Upper lobe of right lung (tissue), 1 donor: ENCODE results near the gene SNX24. TPM values are rescaled to one million over a fixed set of nuclear protein-coding genes. Genes with fewer than 3 reads are reported as not detected.
"Not testable (repeated sequence)": the region's sequence is repeated elsewhere in the genome, so short reads cannot be mapped to it uniquely, and the experiment has no call there.

ENCODE experiments used
- ATAC-seq: fragments of 200-7000 bp; cut with Tn5 transposase; one replicate; pipeline ENCODE4 v1.9.1; 2020; ENCODE audit warnings: mild to moderate bottlenecking, moderate library complexity
- DNase-seq: peaks from one replicate; pipeline ENCODE4 v3.0.0-alpha.2; 2020
- H3K27ac ChIP-seq: fragments of 200-600 bp; one replicate; pipeline ENCODE4 v1.8.0; 2022
- H3K27me3 ChIP-seq: fragments of 200-600 bp; one replicate; pipeline ENCODE4 v1.8.0; 2022; ENCODE audit warnings: mild to moderate bottlenecking
- H3K36me3 ChIP-seq: fragments of 200-600 bp; one replicate; pipeline ENCODE4 v1.8.0; 2022
- H3K4me1 ChIP-seq: fragments of 200-600 bp; one replicate; pipeline ENCODE4 v1.8.0; 2022
- H3K4me3 ChIP-seq: fragments of 200-600 bp; one replicate; pipeline ENCODE4 v1.8.0; 2022; ENCODE audit warnings: mild to moderate bottlenecking
- H3K9me3 ChIP-seq: fragments of 200-600 bp; one replicate; pipeline ENCODE4 v1.8.0; 2022
- intact Hi-C: fragments of 100-400 bp; cut with DNase I; formaldehyde crosslinking; loops from one replicate; pipeline ENCODE4 v1.11.0; 2022
- total RNA-seq: library from RNA; stranded (reverse); fragmentation: NEBNext Ultra II Directional; extraction: Animal tissue kit (Norgen Biotek cat#: 25700); gene quantifications from one replicate; pipeline ENCODE4 v1.2.1, GENCODE V29; 2021
- TF ChIP-seq, protein P1 (sequence below): fragments of 200-600 bp; IDR thresholded peaks from one replicate; pipeline ENCODE4 v1.8.0; 2022; ENCODE audit warnings: antibody characterized with exemption
- donor health status: DM: no; HTN: yes; CAD: no; lungs with severe emphysema.

SNX24 gene
- total RNA-seq, 1 donor from 2014 or later = 30.2 TPM

DNA sequence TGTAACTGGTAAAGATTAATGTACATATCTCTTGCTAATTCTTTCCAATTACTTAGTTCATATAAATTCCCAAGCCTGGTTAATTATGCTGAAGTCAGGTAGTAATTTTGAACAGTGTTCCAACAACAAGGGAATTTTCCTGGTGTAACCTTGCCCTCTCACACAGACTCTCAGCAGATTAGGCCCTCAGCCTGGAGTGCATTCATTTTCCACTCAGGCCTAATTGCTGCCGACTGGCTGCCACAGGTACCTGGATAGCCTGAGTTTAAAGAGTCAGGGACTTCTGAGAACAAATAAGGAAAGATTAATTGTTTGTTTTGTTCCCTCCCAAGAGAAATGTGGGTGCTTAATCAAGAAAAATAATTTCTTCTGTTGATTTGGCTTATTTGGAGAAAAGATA lies 119.7 kb downstream of the SNX24 start:
- Histone ChIP-seq H3K9me3 (no peaks in the 10 kb centered on the region), H3K36me3 (no peaks in the 10 kb centered on the region), H3K27ac (no peak overlapping the region), H3K27me3 (no peaks in the 10 kb centered on the region), H3K4me3 (no peak overlapping the region), H3K4me1 (no peaks in the 10 kb centered on the region)
- intact Hi-C loops = no loop called here
- TF ChIP-seq, protein P1, sequence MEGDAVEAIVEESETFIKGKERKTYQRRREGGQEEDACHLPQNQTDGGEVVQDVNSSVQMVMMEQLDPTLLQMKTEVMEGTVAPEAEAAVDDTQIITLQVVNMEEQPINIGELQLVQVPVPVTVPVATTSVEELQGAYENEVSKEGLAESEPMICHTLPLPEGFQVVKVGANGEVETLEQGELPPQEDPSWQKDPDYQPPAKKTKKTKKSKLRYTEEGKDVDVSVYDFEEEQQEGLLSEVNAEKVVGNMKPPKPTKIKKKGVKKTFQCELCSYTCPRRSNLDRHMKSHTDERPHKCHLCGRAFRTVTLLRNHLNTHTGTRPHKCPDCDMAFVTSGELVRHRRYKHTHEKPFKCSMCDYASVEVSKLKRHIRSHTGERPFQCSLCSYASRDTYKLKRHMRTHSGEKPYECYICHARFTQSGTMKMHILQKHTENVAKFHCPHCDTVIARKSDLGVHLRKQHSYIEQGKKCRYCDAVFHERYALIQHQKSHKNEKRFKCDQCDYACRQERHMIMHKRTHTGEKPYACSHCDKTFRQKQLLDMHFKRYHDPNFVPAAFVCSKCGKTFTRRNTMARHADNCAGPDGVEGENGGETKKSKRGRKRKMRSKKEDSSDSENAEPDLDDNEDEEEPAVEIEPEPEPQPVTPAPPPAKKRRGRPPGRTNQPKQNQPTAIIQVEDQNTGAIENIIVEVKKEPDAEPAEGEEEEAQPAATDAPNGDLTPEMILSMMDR = no peak
- DNase-seq (no peak), ATAC-seq (peak; percentile 78)

DNA sequence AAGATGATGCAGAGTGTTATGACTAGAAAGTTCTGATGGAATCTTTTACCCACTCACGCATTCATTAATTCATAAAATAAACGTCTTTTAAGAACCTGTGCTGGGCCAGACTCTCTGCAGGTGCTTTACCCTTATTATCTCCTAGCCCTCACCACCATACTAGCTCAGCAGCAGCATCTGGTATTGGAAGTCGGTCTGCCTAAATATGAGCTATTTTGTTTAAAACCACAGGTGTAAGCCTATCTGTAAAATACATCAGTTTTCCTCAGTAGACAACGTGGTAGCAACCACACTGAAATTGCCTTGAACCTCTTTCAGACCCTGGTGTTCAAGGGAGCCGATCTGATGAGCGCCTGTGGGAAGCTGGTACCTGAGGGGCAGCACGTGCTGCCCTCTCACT lies 121.7 kb downstream of the SNX24 start:
- Histone ChIP-seq H3K4me3 (no peak overlapping the region), H3K4me1 (no peaks in the 10 kb centered on the region), H3K36me3 (no peaks in the 10 kb centered on the region), H3K27ac (no peak overlapping the region), H3K27me3 (no peaks in the 10 kb centered on the region), H3K9me3 (no peaks in the 10 kb centered on the region)
- no peak for DNase-seq
- TF ChIP-seq, protein P1 = no peak
- intact Hi-C loops = no loop called here
- no peak for ATAC-seq

DNA sequence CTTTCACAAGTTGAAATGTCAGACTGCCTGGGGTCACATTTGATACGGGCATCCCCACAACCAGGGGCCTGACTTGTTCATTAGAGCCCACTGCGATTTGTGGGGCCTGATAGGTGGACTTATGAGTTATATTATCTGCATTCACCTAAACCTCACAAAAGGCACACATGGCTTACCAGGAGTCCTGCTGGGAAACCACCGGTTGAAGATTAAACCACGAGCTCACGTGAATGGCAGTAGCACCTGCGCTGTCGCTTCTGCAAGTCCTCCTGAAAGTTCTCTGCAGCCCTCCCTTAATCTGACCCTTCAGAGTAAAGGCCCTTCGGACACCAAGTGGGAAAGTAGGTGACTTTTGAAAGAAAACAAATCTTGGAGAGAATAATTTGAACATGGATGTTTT lies 122.2 kb downstream of the SNX24 start:
- Histone ChIP-seq H3K9me3 (no peaks in the 10 kb centered on the region), H3K4me3 (no peak overlapping the region), H3K27me3 (no peaks in the 10 kb centered on the region), H3K4me1 (no peaks in the 10 kb centered on the region), H3K27ac (no peak overlapping the region), H3K36me3 (no peaks in the 10 kb centered on the region)
- no peak for ATAC-seq
- intact Hi-C loops = no loop called here
- TF ChIP-seq, protein P1 = no peak
- no peak for DNase-seq

DNA sequence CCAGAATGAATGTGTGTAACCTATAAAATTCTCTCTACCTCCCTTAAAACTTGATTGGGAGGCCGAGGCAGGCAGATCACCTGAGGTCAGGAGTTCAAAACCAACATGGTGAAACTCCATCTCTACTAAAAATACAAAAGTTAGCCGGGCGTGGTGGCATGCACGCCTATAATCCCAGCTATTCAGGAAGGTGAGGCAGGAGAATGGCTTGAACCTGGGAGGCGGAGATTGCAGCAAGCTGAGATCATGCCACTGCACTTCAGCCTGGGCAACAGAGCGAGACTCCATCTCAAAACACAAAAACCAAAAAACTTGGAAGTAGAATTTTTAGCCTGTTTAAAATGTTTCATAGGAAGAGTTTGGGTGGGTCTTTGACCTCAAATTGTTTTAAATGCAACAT lies 122.6 kb downstream of the SNX24 start:
- intact Hi-C loops, H3K4me1 ChIP-seq, H3K27me3 ChIP-seq, ATAC-seq, H3K36me3 ChIP-seq, DNase-seq, H3K9me3 ChIP-seq, H3K4me3 ChIP-seq, H3K27ac ChIP-seq: not testable (repeated sequence)

DNA sequence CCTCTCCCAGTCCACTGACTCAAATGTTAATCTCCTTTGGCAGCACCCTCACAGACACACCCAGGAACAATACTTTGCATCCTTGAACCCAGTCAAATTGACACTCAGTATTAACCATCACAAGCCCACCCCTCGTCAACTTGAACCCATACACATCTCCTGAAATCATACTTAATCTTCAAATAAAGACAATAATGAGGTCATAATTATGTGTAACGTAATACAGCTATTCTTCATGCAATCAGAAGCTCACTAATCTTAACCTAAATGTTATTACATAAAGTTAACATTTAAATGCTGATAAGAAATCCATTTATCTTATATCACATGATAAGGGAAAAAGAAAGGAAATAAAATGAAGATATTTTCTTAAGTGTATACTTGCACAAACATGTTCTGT lies 125.9 kb downstream of the SNX24 start:
- TF ChIP-seq, protein P1 = no peak
- no peaks in the 10 kb centered on the region for H3K36me3 ChIP-seq
- no peaks in the 10 kb centered on the region for H3K9me3 ChIP-seq
- no peak for ATAC-seq
- intact Hi-C loops = no loop called here
- no peak for DNase-seq
- no peaks in the 10 kb centered on the region for H3K27me3 ChIP-seq
- no peaks in the 10 kb centered on the region for H3K4me1 ChIP-seq
- H3K4me3 ChIP-seq = no peak overlapping the region
- no peak overlapping the region for H3K27ac ChIP-seq

DNA sequence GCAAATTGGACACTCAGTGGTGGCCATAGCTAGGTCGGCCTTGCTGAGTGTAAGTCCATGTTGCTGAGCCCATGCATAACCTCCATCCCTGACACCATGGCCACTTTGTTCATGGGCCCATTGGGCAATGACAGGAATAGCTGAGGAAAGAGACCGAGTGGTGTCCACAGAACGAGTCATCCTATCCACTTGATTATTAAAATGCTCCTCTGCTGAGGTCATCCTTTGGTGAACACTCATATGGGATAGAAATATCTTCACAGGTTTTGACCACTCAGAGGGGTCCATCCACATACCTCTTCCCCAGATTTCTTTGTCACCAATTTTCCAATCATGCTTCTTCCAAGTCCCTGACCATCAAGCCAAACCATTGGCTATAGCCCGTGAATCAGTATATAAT lies 127.5 kb downstream of the SNX24 start:
- DNase-seq = no peak
- intact Hi-C loops = no loop called here
- ATAC-seq = no peak
- Histone ChIP-seq H3K4me1 (no peaks in the 10 kb centered on the region), H3K27ac (no peak overlapping the region), H3K9me3 (no peaks in the 10 kb centered on the region), H3K4me3 (no peak overlapping the region), H3K27me3 (no peaks in the 10 kb centered on the region), H3K36me3 (no peaks in the 10 kb centered on the region)
- TF ChIP-seq, protein P1 = no peak

DNA sequence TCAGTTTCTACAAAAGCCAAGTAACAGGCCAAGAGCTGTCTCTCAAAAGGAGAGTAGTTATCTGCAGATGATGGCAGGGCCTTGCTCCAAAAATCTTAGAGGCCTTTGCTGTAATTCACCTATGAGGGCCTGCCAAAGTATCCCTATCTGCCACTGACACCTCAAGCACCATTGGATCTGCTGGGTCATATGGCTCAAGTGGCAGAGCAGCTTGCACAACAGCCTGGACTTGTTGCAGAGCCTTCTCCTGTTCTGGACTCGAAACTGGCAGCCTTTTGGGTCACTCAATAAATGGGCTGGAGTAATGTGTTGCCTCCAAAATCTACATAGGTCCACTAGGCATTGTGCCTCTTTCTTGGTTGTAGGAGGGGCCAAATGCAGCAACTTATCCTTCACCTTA lies 128.3 kb downstream of the SNX24 start:
- H3K27me3 ChIP-seq, ATAC-seq, H3K4me3 ChIP-seq, H3K4me1 ChIP-seq, DNase-seq, H3K27ac ChIP-seq, H3K9me3 ChIP-seq, H3K36me3 ChIP-seq, intact Hi-C loops: not testable (repeated sequence)

DNA sequence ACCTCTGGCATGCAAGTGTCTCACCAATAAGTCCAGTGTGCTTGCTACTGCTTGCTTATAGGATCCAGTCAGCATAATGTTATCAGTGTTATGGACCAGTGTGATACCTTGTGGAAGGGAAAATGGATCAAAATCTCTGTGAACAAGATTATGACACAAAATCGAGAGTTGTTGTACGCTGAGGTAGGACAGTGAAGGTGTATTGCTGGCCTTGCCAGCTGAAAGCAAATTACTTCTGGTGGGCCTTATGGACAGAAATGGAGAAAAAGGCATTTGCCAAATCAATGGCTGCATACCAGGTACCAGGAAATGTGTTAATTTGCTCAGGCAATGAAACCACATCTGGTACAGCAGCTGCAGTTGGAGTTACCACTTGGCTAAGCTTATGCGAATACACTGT lies 128.8 kb downstream of the SNX24 start:
- intact Hi-C loops, H3K9me3 ChIP-seq, H3K27ac ChIP-seq: not testable (repeated sequence)

More for the DNA sequence above, 128.8 kb downstream of the SNX24 start:
- not testable (repeated sequence) for H3K36me3 ChIP-seq, DNase-seq, ATAC-seq, H3K4me1 ChIP-seq, H3K4me3 ChIP-seq, H3K27me3 ChIP-seq
